G401.6 (cell line): Measurements from ENCODE around the gene KEL.

ENCODE experiments used
- FAIRE-seq: peaks from 2 replicates; lab custom pipeline; 2012; peaks lifted over from hg19 to GRCh38; lab: Jason Lieb, UNC

The KEL gene

GRCh38 chr7:142927949-142928348 is 34.2 kb downstream of the KEL start:
- no peak for FAIRE-seq

GRCh38 chr7:142927085-142927745 is 34.9 kb downstream of the KEL start:
- FAIRE-seq: no peak

GRCh38 chr7:142925413-142925812 is 36.8 kb downstream of the KEL start:
- FAIRE-seq: no peak

GRCh38 chr7:142923391-142923790 is 38.8 kb downstream of the KEL start:
- FAIRE-seq: no peak

- FAIRE-seq: no peak
These were observed 42.5 kb downstream of the KEL start for GRCh38 chr7:142919656-142920055.

GRCh38 chr7:142918901-142919300 is 43.3 kb downstream of the KEL start:
- FAIRE-seq: no peak

- no peak for FAIRE-seq
These were observed 44.7 kb downstream of the KEL start for GRCh38 chr7:142917447-142917846.

GRCh38 chr7:142916508-142916907 is 45.7 kb downstream of the KEL start:
- no peak for FAIRE-seq

GRCh38 chr7:142915315-142915714 is 46.8 kb downstream of the KEL start:
- FAIRE-seq: no peak

- FAIRE-seq: no peak
These were observed 48.0 kb downstream of the KEL start for GRCh38 chr7:142914121-142914520.

GRCh38 chr7:142913566-142913965 is 48.6 kb downstream of the KEL start:
- no peak for FAIRE-seq

- no peak for FAIRE-seq
These were observed 49.1 kb downstream of the KEL start for GRCh38 chr7:142913051-142913450.

- no peak for FAIRE-seq
These were observed 51.7 kb downstream of the KEL start for GRCh38 chr7:142910481-142910880.

GRCh38 chr7:142910031-142910433 is 52.1 kb downstream of the KEL start:
- no peak for FAIRE-seq

- no peak for FAIRE-seq
These were observed 53.0 kb downstream of the KEL start for GRCh38 chr7:142908921-142909890.

GRCh38 chr7:142908290-142908689 is 53.9 kb downstream of the KEL start:
- FAIRE-seq: no peak

- no peak for FAIRE-seq
These were observed 55.5 kb downstream of the KEL start for GRCh38 chr7:142906643-142907042.

- no peak for FAIRE-seq
These were observed 56.4 kb downstream of the KEL start for GRCh38 chr7:142905759-142906158.

- FAIRE-seq: no peak
These were observed 58.0 kb downstream of the KEL start for GRCh38 chr7:142904128-142904527.

- FAIRE-seq: no peak
These were observed 60.5 kb downstream of the KEL start for GRCh38 chr7:142901426-142902259.

GRCh38 chr7:142899661-142900060 is 62.5 kb downstream of the KEL start:
- no peak for FAIRE-seq

GRCh38 chr7:142898377-142899170 is 63.6 kb downstream of the KEL start:
- FAIRE-seq: no peak
